ENCODE data around the gene ZNF41. TPM values are rescaled to one million over a fixed set of nuclear protein-coding genes. Genes with fewer than 3 reads are reported as not detected.

Gene ZNF41
- total RNA-seq, 1 experiment from 2014 or later, result 2.5 TPM

DNA sequence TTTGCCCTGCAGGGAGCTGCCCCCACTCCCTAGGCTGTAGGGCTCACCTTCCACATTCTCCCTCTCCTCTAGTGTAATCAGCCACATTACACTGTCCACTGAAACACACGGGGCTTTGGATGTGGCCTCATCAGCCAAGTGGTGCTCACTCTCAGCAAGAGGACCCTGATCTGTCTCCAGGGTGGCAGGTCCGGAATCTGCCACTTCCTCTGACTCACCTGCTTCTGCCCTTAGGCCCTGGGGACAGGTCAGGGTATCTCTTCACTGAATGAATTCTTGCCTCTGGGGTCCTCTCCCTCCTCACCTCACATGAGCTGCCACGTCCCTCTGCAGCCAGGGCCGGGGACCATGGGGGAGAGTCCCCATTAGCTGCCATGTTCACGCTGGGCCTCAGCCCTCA lies 15.9 kb downstream of the ZNF41 start:
- no peaks in the 10 kb centered on the region; a peak in 1 of 4 replicates for H3K4me1 Mint-ChIP-seq
- WGBS (ENCODE audit: extremely low coverage, insufficient read length, low lambda C conversion rate), result no CpG with 5 or more reads among the region's 5 CpGs
- TF ChIP-seq, protein P1, sequence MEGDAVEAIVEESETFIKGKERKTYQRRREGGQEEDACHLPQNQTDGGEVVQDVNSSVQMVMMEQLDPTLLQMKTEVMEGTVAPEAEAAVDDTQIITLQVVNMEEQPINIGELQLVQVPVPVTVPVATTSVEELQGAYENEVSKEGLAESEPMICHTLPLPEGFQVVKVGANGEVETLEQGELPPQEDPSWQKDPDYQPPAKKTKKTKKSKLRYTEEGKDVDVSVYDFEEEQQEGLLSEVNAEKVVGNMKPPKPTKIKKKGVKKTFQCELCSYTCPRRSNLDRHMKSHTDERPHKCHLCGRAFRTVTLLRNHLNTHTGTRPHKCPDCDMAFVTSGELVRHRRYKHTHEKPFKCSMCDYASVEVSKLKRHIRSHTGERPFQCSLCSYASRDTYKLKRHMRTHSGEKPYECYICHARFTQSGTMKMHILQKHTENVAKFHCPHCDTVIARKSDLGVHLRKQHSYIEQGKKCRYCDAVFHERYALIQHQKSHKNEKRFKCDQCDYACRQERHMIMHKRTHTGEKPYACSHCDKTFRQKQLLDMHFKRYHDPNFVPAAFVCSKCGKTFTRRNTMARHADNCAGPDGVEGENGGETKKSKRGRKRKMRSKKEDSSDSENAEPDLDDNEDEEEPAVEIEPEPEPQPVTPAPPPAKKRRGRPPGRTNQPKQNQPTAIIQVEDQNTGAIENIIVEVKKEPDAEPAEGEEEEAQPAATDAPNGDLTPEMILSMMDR (conservative IDR thresholded peaks at IDR 0.05), result no peak

More for the DNA sequence above, 15.9 kb downstream of the ZNF41 start:
- Histone ChIP-seq H2BK120ac (ENCODE audit: low read depth, low read length, poor library complexity, severe bottlenecking) (no peak overlapping the region), H4K91ac (ENCODE audit: insufficient read length, low read depth, low read length) (no peak overlapping the region), H4K20me1 (ENCODE audit: control insufficient read depth, insufficient read depth, insufficient read length) (no peaks in the 10 kb centered on the region), H3K27ac (ENCODE audit: insufficient read length, low read depth, low read length) (no peak overlapping the region), H3K27me3 (ENCODE audit: insufficient read depth, low read length) (no peaks in the 10 kb centered on the region), H4K5ac (ENCODE audit: insufficient read length, low read depth, low read length) (no peak overlapping the region), H3K4ac (ENCODE audit: low read depth, low read length) (no peak overlapping the region), H3K4me1 (ENCODE audit: insufficient read depth, low read length) (no peaks in the 10 kb centered on the region), H2BK12ac (ENCODE audit: insufficient read length, low read depth, low read length) (no peak overlapping the region), H2BK15ac (ENCODE audit: low read depth, low read length) (no peak overlapping the region), H3K23me2 (ENCODE audit: insufficient read length, low read depth, low read length, poor library complexity, severe bottlenecking) (no peaks in the 10 kb centered on the region), H4K8ac (replicated peaks; ENCODE audit: insufficient read length, low read depth, low read length) (no peak overlapping the region), H3K14ac (ENCODE audit: insufficient read depth, low read length) (no peak overlapping the region), H3K79me2 (ENCODE audit: insufficient read depth, low read length) (no peaks in the 10 kb centered on the region), H3K56ac (ENCODE audit: insufficient read length, low read depth, low read length) (no peak overlapping the region), H3T11ph (ENCODE audit: low read length) (no peak overlapping the region), H3K18ac (ENCODE audit: insufficient read length, low read depth, low read length) (no peak overlapping the region), H3K79me1 (ENCODE audit: insufficient read depth, low read depth, low read length, poor library complexity, severe bottlenecking) (no peaks in the 10 kb centered on the region), H3K23ac (ENCODE audit: insufficient read length, low read depth, low read length) (no peak overlapping the region), H2AK5ac (ENCODE audit: insufficient read length, low read length) (no peak overlapping the region), H2BK5ac (ENCODE audit: insufficient read length, low read length) (no peak overlapping the region), H2BK20ac (ENCODE audit: low read depth, low read length, poor library complexity, severe bottlenecking) (no peak overlapping the region), H3K9me3 (ENCODE audit: control insufficient read depth, low read depth, low read length) (peaks cover 24% of the 10 kb centered on the region), H2AFZ (ENCODE audit: low read length) (no peak overlapping the region), H3K4me2 (ENCODE audit: insufficient read depth, insufficient read length, low read length) (no peak overlapping the region), H3K9ac (ENCODE audit: extremely low read depth, insufficient read length, low read length) (no peak overlapping the region)
- H3K36me3 Mint-ChIP-seq (ENCODE audit: insufficient read depth in 1 of 3, low read depth in 3 of 3), result peaks cover 10 to 22% (median 18%) of the 10 kb centered on the region in 3 experiments
- H3K27me3 Mint-ChIP-seq (ENCODE audit: low read depth), result no peaks in the 10 kb centered on the region
- H3K9me3 Mint-ChIP-seq, result peaks cover 70 to 77% of the 10 kb centered on the region in 2 experiments
- no peak overlapping the region for H3K27ac Mint-ChIP-seq
- no peak for DNase-seq
- H3K4me3 Mint-ChIP-seq, result no peak overlapping the region
